Duodenal mucosa (tissue), 2 donors: Measurements from ENCODE around the gene RETN.

Experiments
- H3K27ac ChIP-seq: one replicate; pipeline ENCODE4 v1.7.0; 2013; ENCODE audit warnings: low read depth, low read length
- H3K27me3 ChIP-seq, 2 donors: one replicate each; pipeline ENCODE4 v1.7.0; 2013; ENCODE audit warnings: low read length in 2 of 2, control low read depth in 1 of 2; ENCODE audit not compliant: insufficient read depth in 2 of 2, control insufficient read depth in 1 of 2
- H3K36me3 ChIP-seq, 2 donors: one replicate each; pipeline ENCODE4 v1.7.0; 2013; ENCODE audit warnings: low read length in 2 of 2, control low read depth in 1 of 2; ENCODE audit not compliant: insufficient read depth in 2 of 2, control insufficient read depth in 1 of 2
- H3K4me1 ChIP-seq, 2 donors: one replicate each; pipeline ENCODE4 v1.7.0; 2013; ENCODE audit warnings: low read length in 2 of 2, control low read depth in 1 of 2; ENCODE audit not compliant: insufficient read depth in 2 of 2, control insufficient read depth in 1 of 2
- H3K4me3 ChIP-seq, 2 donors: one replicate each; pipeline ENCODE4 v1.7.0; 2013; ENCODE audit warnings: low read length in 2 of 2, low read depth in 1 of 2
- H3K9ac ChIP-seq, 2 donors: one replicate each; pipeline ENCODE4 v1.7.0; 2013; ENCODE audit warnings: low read length in 2 of 2, low read depth in 1 of 2
- H3K9me3 ChIP-seq, 2 donors: one replicate each; pipeline ENCODE4 v1.7.0; 2013; ENCODE audit warnings: low read length in 2 of 2, control low read depth in 1 of 2; ENCODE audit not compliant: control insufficient read depth in 1 of 2

The RETN gene

GRCh38 chr19:7698583-7698982 lies 29.7 kb downstream of the RETN start:
- Histone ChIP-seq H3K9me3 (no peaks in the 10 kb centered on the region), H3K27me3 (peaks cover 4 to 7% of the 10 kb centered on the region in 2 donors), H3K36me3 (no peaks in the 10 kb centered on the region), H3K4me1 (no peaks in the 10 kb centered on the region), H3K27ac (no peak overlapping the region), H3K4me3 (no peak overlapping the region), H3K9ac (no peak overlapping the region)

DNA sequence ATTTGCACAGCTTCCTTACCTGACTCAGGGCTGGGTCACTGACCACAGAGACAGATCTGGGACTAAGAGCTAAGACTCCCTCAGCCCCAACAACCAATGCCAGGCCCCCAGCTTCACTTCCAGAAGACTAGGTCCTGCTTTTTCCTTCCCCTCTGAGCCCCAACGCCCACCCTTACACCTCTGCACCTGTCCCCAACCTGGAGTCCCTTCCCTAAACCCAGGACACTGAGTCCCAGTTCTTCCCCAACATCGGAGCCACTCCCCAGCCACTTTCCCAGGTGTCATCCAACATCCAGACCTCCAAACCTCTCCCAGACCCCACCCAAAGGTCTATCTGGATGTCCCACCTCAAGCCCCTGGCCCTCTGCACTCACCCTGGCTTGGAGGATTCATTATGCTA lies 30.2 kb downstream of the RETN start:
- H3K36me3 ChIP-seq, result no peaks in the 10 kb centered on the region
- H3K4me1 ChIP-seq, result no peaks in the 10 kb centered on the region
- no peak overlapping the region for H3K27ac ChIP-seq
- H3K9me3 ChIP-seq, result no peaks in the 10 kb centered on the region
- H3K9ac ChIP-seq, result no peak overlapping the region
- H3K27me3 ChIP-seq, result peaks cover 4 to 7% of the 10 kb centered on the region in 2 donors
- no peak overlapping the region for H3K4me3 ChIP-seq

DNA sequence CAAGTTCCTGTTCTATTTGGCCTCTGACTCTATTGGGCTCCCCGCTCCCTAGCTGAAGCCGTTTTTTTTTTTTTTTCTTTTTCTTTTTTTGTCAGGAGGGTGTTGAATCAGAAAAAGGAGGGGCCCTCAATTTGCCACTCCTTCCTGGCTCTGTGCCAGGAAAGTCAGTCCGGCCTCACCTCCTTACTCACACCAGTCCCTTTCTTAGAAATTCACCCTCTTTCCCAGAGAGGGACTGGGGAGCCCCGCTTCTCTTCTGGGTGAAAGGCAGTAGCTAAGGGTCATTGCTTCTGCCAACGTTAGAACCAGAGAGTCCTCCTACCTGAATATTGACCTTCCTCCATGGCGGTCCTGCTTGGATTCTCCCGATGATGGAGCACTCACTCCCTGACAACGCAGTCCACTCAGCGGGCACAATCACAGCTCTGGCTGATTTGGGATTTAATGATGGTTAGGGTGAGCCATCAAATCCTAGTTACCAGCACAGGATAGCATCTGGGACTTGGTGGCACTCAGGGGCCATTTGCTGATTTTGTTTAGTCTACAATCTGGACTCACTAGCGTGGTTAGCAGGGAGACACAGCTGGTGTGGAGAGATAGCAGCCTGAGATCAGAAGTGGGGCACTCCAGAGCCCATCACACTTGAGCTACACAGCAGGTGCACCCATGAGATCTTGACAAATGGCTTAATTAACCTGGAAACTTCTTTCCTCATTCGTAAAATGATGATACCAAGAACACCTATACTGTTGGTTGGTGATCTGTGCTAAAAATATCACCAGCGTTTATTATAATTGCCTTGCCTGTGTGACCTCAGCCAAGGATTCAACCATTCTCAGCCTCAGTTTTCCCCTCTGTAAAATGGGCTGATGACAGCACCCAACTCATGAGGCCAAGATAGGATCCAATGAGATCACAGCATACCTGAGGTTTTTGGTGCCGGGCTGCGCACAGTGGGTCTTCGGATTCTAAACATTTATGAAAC lies 30.9 kb downstream of the RETN start:
- Histone ChIP-seq H3K27me3 (peaks cover 4 to 7% of the 10 kb centered on the region in 2 donors), H3K9me3 (no peaks in the 10 kb centered on the region), H3K9ac (no peak overlapping the region), H3K36me3 (no peaks in the 10 kb centered on the region), H3K4me1 (no peaks in the 10 kb centered on the region), H3K4me3 (no peak overlapping the region), H3K27ac (no peak overlapping the region)

- H3K4me3 ChIP-seq, result no peak overlapping the region
- H3K27ac ChIP-seq, result no peak overlapping the region
- H3K4me1 ChIP-seq, result peaks cover 0 to 4% of the 10 kb centered on the region in 2 donors
- H3K36me3 ChIP-seq, result no peaks in the 10 kb centered on the region
- H3K9me3 ChIP-seq, result no peaks in the 10 kb centered on the region
- peaks cover 4 to 7% of the 10 kb centered on the region in 2 donors for H3K27me3 ChIP-seq
- H3K9ac ChIP-seq, result no peak overlapping the region
Observed at GRCh38 chr19:7701049-7701653, 32.3 kb downstream of the RETN start.

DNA sequence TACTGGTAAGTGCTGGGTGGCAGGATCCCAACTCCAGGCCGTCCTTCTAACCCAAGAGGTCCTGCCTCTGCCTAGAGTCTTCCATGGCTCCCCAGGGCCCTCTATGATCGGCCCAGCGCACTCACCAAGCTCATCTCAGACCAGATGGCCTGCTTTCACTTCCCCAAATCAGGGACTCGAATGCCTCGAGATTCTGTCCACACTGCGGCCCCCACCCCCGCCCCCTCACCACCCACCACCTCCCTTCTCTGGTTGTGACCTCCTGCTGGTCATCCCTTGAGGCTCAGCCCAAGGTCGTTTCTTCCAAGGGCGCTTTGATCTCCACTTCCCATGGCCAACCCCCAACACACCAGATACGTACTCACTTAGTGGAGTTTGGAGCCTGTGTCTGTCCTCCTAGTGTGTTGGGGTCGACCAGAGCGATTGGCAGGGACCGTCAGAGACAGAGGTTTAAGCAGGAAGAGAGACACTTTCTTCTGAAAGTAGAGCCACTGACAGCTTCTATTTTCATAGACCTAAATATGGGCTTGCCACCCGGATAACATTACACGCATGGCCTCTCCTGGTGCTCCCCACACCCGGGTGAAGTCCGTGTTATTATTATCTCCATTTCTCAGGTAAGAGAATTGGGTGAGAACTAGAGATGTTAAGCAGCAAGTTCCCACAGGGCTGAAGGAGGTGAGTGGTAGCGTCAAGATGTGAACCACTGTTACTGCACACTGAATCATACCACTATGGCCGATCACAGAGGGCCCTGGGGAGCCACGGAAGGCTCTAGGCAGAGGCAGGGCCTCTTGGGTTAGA lies 33.0 kb downstream of the RETN start, which contains the start of gene FCER2:
FCER2 (minus strand) TSS at position 478 of the 804 bp plus-strand sequence. CDS start 2,371 bp downstream, outside the sequence.
- no peak within 1 kb of the TSS for H3K4me3 ChIP-seq
- H3K27me3 ChIP-seq, result peaks cover 4 to 7% of the 10 kb centered on the region in 2 donors
- H3K4me1 ChIP-seq, result peaks cover 0 to 5% of the 10 kb centered on the region in 2 donors
- H3K27ac ChIP-seq, result no peak within 1 kb of the TSS
- no peaks in the 10 kb centered on the region for H3K36me3 ChIP-seq
- H3K9ac ChIP-seq, result no peak within 1 kb of the TSS
- no peaks in the 10 kb centered on the region for H3K9me3 ChIP-seq

GRCh38 chr19:7703332-7703731 lies 34.5 kb downstream of the RETN start:
- Histone ChIP-seq H3K4me1 (peaks cover 0 to 5% of the 10 kb centered on the region in 2 donors), H3K9me3 (no peaks in the 10 kb centered on the region), H3K9ac (no peak overlapping the region), H3K36me3 (no peaks in the 10 kb centered on the region), H3K27ac (no peak overlapping the region), H3K4me3 (no peak overlapping the region), H3K27me3 (peaks cover 0 to 4% of the 10 kb centered on the region in 2 donors)

- Histone ChIP-seq H3K27ac (no peak overlapping the region), H3K4me1 (peaks cover 0 to 5% of the 10 kb centered on the region in 2 donors), H3K9me3 (no peaks in the 10 kb centered on the region), H3K27me3 (peaks cover 0 to 4% of the 10 kb centered on the region in 2 donors), H3K9ac (no peak overlapping the region), H3K4me3 (no peak overlapping the region), H3K36me3 (no peaks in the 10 kb centered on the region)
Observed at GRCh38 chr19:7704280-7705060, 35.6 kb downstream of the RETN start.

- Histone ChIP-seq H3K4me1 (peaks cover 0 to 5% of the 10 kb centered on the region in 2 donors), H3K4me3 (no peak overlapping the region), H3K27me3 (no peaks in the 10 kb centered on the region), H3K36me3 (no peaks in the 10 kb centered on the region), H3K27ac (no peak overlapping the region), H3K9ac (no peak overlapping the region), H3K9me3 (no peaks in the 10 kb centered on the region)
Observed at GRCh38 chr19:7705387-7706187, 36.7 kb downstream of the RETN start.
